ENCODE measurements around the gene GPRC5D. TPM values are rescaled to one million over a fixed set of nuclear protein-coding genes. Genes with fewer than 3 reads are reported as not detected.
A peak's percentile ranks its signal among the peaks of the same experiment; 100 is the strongest.

The GPRC5D gene
- total RNA-seq, 2 donors from 2014 or later: not detected

- Mint-ChIP-seq H3K9me3 (no peaks in the 10 kb centered on the region), H3K4me1 (ENCODE audit: low read depth in 2 of 2) (peaks cover 14 to 20% of the 10 kb centered on the region in 2 donors), H3K27me3 (no peaks in the 10 kb centered on the region), H3K36me3 (peaks cover 5% of the 10 kb centered on the region), H3K4me3 (no peak overlapping the region), H3K27ac (peak overlapping the region in 1 of 2 donors; percentile 81)
- no peak for DNase-seq (ENCODE audit: low spot score)
- ATAC-seq: no peak
Observed at GRCh38 chr12:12990700-12991468, 38.9 kb upstream of the GPRC5D start.

- H3K4me1 Mint-ChIP-seq (ENCODE audit: low read depth in 2 of 2): peaks cover under 1 to 3% of the 10 kb centered on the region in 2 donors
- no peaks in the 10 kb centered on the region for H3K27me3 Mint-ChIP-seq
- DNase-seq (ENCODE audit: low spot score) (no peak), ATAC-seq (no peak)
- no peak overlapping the region for H3K27ac Mint-ChIP-seq
- H3K9me3 Mint-ChIP-seq: no peaks in the 10 kb centered on the region
- H3K4me3 Mint-ChIP-seq: no peak overlapping the region
- peaks cover 5% of the 10 kb centered on the region for H3K36me3 Mint-ChIP-seq
Observed at GRCh38 chr12:12987421-12987820, 35.5 kb upstream of the GPRC5D start.

- Mint-ChIP-seq H3K9me3 (no peaks in the 10 kb centered on the region), H3K4me3 (no peak overlapping the region), H3K4me1 (ENCODE audit: low read depth in 2 of 2) (peaks cover 0 to 3% of the 10 kb centered on the region in 2 donors), H3K27ac (no peak overlapping the region), H3K27me3 (no peaks in the 10 kb centered on the region), H3K36me3 (peaks cover 5% of the 10 kb centered on the region)
- no peak for ATAC-seq
- no peak for DNase-seq (ENCODE audit: low spot score)
Observed at GRCh38 chr12:12986775-12987331, 34.9 kb upstream of the GPRC5D start.

GRCh38 chr12:12985817-12986408 lies 33.9 kb upstream of the GPRC5D start:
- DNase-seq (ENCODE audit: low spot score) (no peak), ATAC-seq (peak; percentile 48)
- Mint-ChIP-seq H3K36me3 (peaks cover 5% of the 10 kb centered on the region), H3K9me3 (no peaks in the 10 kb centered on the region), H3K4me3 (no peak overlapping the region), H3K4me1 (ENCODE audit: low read depth in 2 of 2) (no peaks in the 10 kb centered on the region), H3K27ac (no peak overlapping the region), H3K27me3 (no peaks in the 10 kb centered on the region)

GRCh38 chr12:12984149-12984548 lies 32.2 kb upstream of the GPRC5D start:
- Mint-ChIP-seq H3K9me3 (no peaks in the 10 kb centered on the region), H3K4me1 (ENCODE audit: low read depth in 2 of 2) (no peaks in the 10 kb centered on the region), H3K27ac (no peak overlapping the region), H3K36me3 (peaks cover 5% of the 10 kb centered on the region), H3K4me3 (no peak overlapping the region), H3K27me3 (no peaks in the 10 kb centered on the region)
- DNase-seq (ENCODE audit: low spot score) (no peak), ATAC-seq (no peak)

- DNase-seq (ENCODE audit: low spot score) (no peak), ATAC-seq (no peak)
- Mint-ChIP-seq H3K27ac (no peak overlapping the region), H3K27me3 (no peaks in the 10 kb centered on the region), H3K9me3 (no peaks in the 10 kb centered on the region), H3K36me3 (peaks cover 5% of the 10 kb centered on the region), H3K4me3 (no peak overlapping the region), H3K4me1 (ENCODE audit: low read depth in 2 of 2) (no peaks in the 10 kb centered on the region)
Observed at GRCh38 chr12:12983420-12984035, 31.6 kb upstream of the GPRC5D start.

- no peaks in the 10 kb centered on the region for H3K9me3 Mint-ChIP-seq
- no peak overlapping the region for H3K27ac Mint-ChIP-seq
- no peak for DNase-seq (ENCODE audit: low spot score)
- H3K4me1 Mint-ChIP-seq (ENCODE audit: low read depth in 2 of 2): no peaks in the 10 kb centered on the region
- H3K36me3 Mint-ChIP-seq: peaks cover under 1% of the 10 kb centered on the region
- H3K27me3 Mint-ChIP-seq: no peaks in the 10 kb centered on the region
- no peak overlapping the region for H3K4me3 Mint-ChIP-seq
- ATAC-seq: no peak
Observed at GRCh38 chr12:12982331-12982730, 30.4 kb upstream of the GPRC5D start.

GRCh38 chr12:12979731-12980259 lies 27.8 kb upstream of the GPRC5D start:
- Mint-ChIP-seq H3K4me3 (no peak overlapping the region), H3K27ac (no peak overlapping the region), H3K36me3 (no peaks in the 10 kb centered on the region), H3K9me3 (no peaks in the 10 kb centered on the region), H3K27me3 (no peaks in the 10 kb centered on the region), H3K4me1 (ENCODE audit: low read depth in 2 of 2) (no peaks in the 10 kb centered on the region)
- DNase-seq (ENCODE audit: low spot score) (no peak), ATAC-seq (no peak)

- DNase-seq (ENCODE audit: low spot score): no peak
- H3K36me3 Mint-ChIP-seq: peaks cover 6% of the 10 kb centered on the region
- H3K9me3 Mint-ChIP-seq: peaks cover 3% of the 10 kb centered on the region
- no peaks in the 10 kb centered on the region for H3K4me1 Mint-ChIP-seq (ENCODE audit: low read depth in 2 of 2)
- H3K4me3 Mint-ChIP-seq: no peak overlapping the region
- ATAC-seq: no peak
- no peak overlapping the region for H3K27ac Mint-ChIP-seq
- H3K27me3 Mint-ChIP-seq: no peaks in the 10 kb centered on the region
Observed at GRCh38 chr12:12979126-12979525, 27.2 kb upstream of the GPRC5D start.

GRCh38 chr12:12977231-12977630 lies 25.3 kb upstream of the GPRC5D start:
- no peak for ATAC-seq
- peaks cover 10% of the 10 kb centered on the region for H3K9me3 Mint-ChIP-seq

GRCh38 chr12:12976366-12976765 lies 24.4 kb upstream of the GPRC5D start:
- peaks cover 12% of the 10 kb centered on the region for H3K9me3 Mint-ChIP-seq
- H3K4me3 Mint-ChIP-seq: no peak overlapping the region
- DNase-seq (ENCODE audit: low spot score) (no peak), ATAC-seq (no peak)
- peaks cover 19% of the 10 kb centered on the region for H3K36me3 Mint-ChIP-seq
- no peaks in the 10 kb centered on the region for H3K4me1 Mint-ChIP-seq (ENCODE audit: low read depth in 2 of 2)
- H3K27me3 Mint-ChIP-seq: no peaks in the 10 kb centered on the region
- H3K27ac Mint-ChIP-seq: no peak overlapping the region

More at GRCh38 chr12:12977231-12977630, 25.3 kb upstream of the GPRC5D start:
- H3K27me3 Mint-ChIP-seq: no peaks in the 10 kb centered on the region
- peaks cover 15% of the 10 kb centered on the region for H3K36me3 Mint-ChIP-seq
- no peak overlapping the region for H3K4me3 Mint-ChIP-seq
- no peaks in the 10 kb centered on the region for H3K4me1 Mint-ChIP-seq (ENCODE audit: low read depth in 2 of 2)
- no peak for DNase-seq (ENCODE audit: low spot score)
- no peak overlapping the region for H3K27ac Mint-ChIP-seq

- DNase-seq (ENCODE audit: low spot score) (no peak), ATAC-seq (no peak)
- Mint-ChIP-seq H3K4me3 (no peak overlapping the region), H3K36me3 (peaks cover 19% of the 10 kb centered on the region), H3K4me1 (ENCODE audit: low read depth in 2 of 2) (no peaks in the 10 kb centered on the region), H3K27me3 (no peaks in the 10 kb centered on the region), H3K9me3 (peaks cover 12% of the 10 kb centered on the region), H3K27ac (no peak overlapping the region)
Observed at GRCh38 chr12:12975322-12976077, 23.5 kb upstream of the GPRC5D start.

GRCh38 chr12:12974211-12974610 lies 22.2 kb upstream of the GPRC5D start:
- no peaks in the 10 kb centered on the region for H3K4me1 Mint-ChIP-seq (ENCODE audit: low read depth in 2 of 2)

More at GRCh38 chr12:12974211-12974610, 22.2 kb upstream of the GPRC5D start:
- no peak overlapping the region for H3K27ac Mint-ChIP-seq
- ATAC-seq (no peak), DNase-seq (ENCODE audit: low spot score) (no peak)
- H3K36me3 Mint-ChIP-seq: peaks cover 19% of the 10 kb centered on the region
- peaks cover 12% of the 10 kb centered on the region for H3K9me3 Mint-ChIP-seq
- H3K4me3 Mint-ChIP-seq: no peak overlapping the region
- no peaks in the 10 kb centered on the region for H3K27me3 Mint-ChIP-seq

Measured in natural killer cell treated with Interleukin-12 subunit alpha and Interleukin-12 subunit beta and Interleukin-15 and Interleukin-18, amount 100 ng/mL, for 72 hours (primary cell).